AG04450 (cell line): ENCODE results near the gene MRC1. TPM values are rescaled to one million over a fixed set of nuclear protein-coding genes. Genes with fewer than 3 reads are reported as not detected.

Experiments
- CTCF ChIA-PET: fragments of 300-600, 350-600 bp; formaldehyde crosslinking; extraction: SDS; loops from one replicate; lab custom pipeline; 2022; ENCODE audit warnings: antibody characterized with exemption, inconsistent platforms; lab: Charles Lee
- POLR2A ChIA-PET: fragments of 350-600 bp; formaldehyde crosslinking; extraction: SDS; loops from one replicate; lab custom pipeline; 2021; ENCODE audit warnings: antibody characterized with exemption, inconsistent platforms; lab: Yijun Ruan, JAX
- DNase-seq: peaks from one replicate; pipeline ENCODE4 v3.0.0-alpha.2; 2011; ENCODE audit warnings: low read depth, low spot score
- H3K27ac ChIP-seq: one replicate; pipeline ENCODE4 v1.5.1; 2012; ENCODE audit warnings: low read depth, low read length, control low read depth
- H3K27me3 ChIP-seq: one replicate; pipeline ENCODE4 v1.6.0; 2012; ENCODE audit warnings: low read length; ENCODE audit not compliant: control insufficient read depth, insufficient read depth
- H3K4me3 ChIP-seq: 2 replicates; pipeline ENCODE4 v1.5.1; 2011; ENCODE audit warnings: mild to moderate bottlenecking, low read depth, low read length, control low read depth
- H3K9me3 ChIP-seq: 2 replicates; pipeline ENCODE4 v1.5.1; 2012; ENCODE audit warnings: low read length; ENCODE audit not compliant: control insufficient read depth, insufficient read depth
- polyA plus RNA-seq: library from polyadenylated mRNA; depleted of rRNA; stranded (reverse); fragments of >200 nt; gene quantifications from 2 replicates; pipeline ENCODE4 v1.2.3, GENCODE V29; 2011
- TF ChIP-seq, protein P1 (sequence below): IDR thresholded peaks from 2 replicates; pipeline ENCODE4 v1.5.1; 2011; ENCODE audit warnings: low read depth, low read length, control low read depth, inconsistent platforms

Gene MRC1
- polyA plus RNA-seq, 1 experiment: not detected

DNA sequence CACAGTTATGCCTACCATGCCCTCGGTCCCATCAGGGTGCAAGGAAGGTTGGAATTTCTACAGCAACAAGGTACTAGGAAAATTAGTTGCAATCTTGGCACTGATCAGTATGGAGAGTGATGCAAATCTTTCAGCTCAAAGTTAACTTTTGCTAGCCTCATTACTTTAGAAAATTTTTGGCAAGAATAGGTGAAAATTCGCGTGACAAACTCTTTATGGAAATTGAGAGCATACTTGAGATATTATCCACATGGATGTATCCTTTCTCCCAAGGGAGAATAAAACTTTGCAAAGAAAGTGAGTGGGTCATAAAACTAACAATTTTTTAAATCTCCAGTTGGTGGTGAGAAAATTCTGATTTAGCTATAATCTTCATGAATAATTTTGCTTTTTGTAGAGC, 71.5 kb downstream of the MRC1 start:
- ChIA-PET CTCF (no interaction called here), POLR2A (no interaction called here)
- Histone ChIP-seq H3K4me3 (no peak overlapping the region), H3K27ac (no peak overlapping the region), H3K27me3 (no peaks in the 10 kb centered on the region), H3K9me3 (no peaks in the 10 kb centered on the region; the same call in 1 of the 2 replicates)
- no peak for DNase-seq
- TF ChIP-seq, protein P1, sequence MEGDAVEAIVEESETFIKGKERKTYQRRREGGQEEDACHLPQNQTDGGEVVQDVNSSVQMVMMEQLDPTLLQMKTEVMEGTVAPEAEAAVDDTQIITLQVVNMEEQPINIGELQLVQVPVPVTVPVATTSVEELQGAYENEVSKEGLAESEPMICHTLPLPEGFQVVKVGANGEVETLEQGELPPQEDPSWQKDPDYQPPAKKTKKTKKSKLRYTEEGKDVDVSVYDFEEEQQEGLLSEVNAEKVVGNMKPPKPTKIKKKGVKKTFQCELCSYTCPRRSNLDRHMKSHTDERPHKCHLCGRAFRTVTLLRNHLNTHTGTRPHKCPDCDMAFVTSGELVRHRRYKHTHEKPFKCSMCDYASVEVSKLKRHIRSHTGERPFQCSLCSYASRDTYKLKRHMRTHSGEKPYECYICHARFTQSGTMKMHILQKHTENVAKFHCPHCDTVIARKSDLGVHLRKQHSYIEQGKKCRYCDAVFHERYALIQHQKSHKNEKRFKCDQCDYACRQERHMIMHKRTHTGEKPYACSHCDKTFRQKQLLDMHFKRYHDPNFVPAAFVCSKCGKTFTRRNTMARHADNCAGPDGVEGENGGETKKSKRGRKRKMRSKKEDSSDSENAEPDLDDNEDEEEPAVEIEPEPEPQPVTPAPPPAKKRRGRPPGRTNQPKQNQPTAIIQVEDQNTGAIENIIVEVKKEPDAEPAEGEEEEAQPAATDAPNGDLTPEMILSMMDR: no peak

DNA sequence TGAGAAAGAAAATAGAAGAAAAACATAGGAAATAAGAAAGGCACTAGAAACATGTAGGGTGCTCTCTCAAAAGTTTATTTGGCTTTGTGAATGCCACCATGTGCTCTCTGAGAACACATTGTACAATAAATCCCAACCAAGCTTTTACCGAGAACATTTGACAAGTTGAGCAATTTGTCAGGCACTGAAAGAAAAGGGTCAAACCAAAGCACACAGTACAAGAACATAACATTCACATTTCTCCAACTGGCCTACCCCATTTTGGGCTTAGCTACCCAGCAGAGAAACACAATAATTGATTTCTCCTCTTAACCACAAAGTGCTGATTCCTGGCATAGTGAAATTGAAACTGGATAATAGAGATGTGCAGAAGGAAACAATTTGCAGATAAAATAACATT, 73.4 kb downstream of the MRC1 start:
- no peaks in the 10 kb centered on the region; the same call in 1 of the 2 replicates for H3K9me3 ChIP-seq
- DNase-seq: no peak
- TF ChIP-seq, protein P1: no peak
- no peaks in the 10 kb centered on the region for H3K27me3 ChIP-seq
- H3K4me3 ChIP-seq: no peak overlapping the region
- no peak overlapping the region for H3K27ac ChIP-seq
- ChIA-PET CTCF (no interaction called here), POLR2A (no interaction called here)

DNA sequence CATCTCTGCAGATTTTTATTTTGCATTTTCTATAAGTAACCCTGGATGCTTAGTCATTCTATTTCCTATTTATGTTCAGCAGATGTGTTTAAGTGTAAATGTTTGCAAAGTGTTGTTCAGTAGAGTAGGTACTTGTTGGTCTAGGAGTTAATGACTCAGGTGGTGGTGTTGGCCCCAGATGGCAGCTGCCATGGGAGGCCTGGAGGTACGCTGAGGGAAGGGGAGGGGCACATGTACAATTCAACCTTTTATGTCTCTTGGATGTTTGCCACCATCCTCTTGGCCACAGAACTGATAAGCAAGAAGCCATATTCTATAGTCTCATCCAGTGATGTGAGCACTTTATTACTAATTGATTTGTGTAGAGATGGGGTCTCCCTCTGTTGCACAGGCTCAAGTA, 74.5 kb downstream of the MRC1 start:
- DNase-seq: no peak
- ChIA-PET POLR2A (no interaction called here), CTCF (no interaction called here)
- Histone ChIP-seq H3K9me3 (no peaks in the 10 kb centered on the region; the same call in 1 of the 2 replicates), H3K4me3 (no peak overlapping the region), H3K27me3 (no peaks in the 10 kb centered on the region), H3K27ac (no peak overlapping the region)
- TF ChIP-seq, protein P1: no peak

DNA sequence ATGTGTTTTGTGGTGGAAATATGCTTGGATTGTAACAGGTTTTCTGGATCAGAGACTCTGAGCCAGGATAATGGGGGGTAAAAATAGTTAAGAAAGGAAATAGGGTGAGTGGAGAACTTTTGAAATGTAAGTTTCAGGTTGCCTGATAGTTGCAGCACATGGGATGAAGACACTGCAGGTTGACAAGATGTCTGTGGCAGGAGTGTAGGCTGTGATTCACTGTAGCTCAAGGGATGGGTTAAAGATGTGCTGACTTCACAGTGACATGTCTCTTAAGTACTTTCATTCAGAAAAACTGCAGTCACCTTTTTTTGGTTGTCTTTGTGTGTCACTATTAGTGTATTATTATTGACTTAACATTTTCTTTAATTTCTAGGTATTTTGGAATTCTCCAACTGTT, 79.0 kb downstream of the MRC1 start:
- DNase-seq: no peak
- ChIA-PET CTCF (no interaction called here), POLR2A (no interaction called here)
- Histone ChIP-seq H3K4me3 (no peak overlapping the region), H3K27me3 (no peaks in the 10 kb centered on the region), H3K27ac (no peak overlapping the region), H3K9me3 (no peaks in the 10 kb centered on the region; the same call in 1 of the 2 replicates)
- TF ChIP-seq, protein P1: no peak

DNA sequence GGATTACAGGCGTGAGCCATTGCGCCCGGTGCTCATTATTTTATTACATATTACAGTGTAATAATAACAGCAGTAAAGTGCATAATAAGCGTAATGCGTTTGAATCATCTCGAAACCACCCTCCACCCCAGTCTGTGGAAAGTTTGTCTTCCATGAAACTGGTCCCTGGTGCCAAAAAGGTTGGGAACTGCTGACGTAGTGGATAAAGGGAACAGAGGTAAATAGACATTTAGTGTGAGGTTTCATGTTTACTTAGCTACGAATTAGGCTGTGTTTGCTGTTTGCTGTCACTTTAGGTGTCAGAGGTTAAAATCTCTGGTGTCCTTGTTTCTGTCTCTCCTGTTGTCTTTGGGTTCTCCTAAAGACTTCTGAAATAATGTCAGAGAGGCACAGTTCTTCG, 82.3 kb downstream of the MRC1 start:
- Histone ChIP-seq H3K27ac (no peak overlapping the region), H3K4me3 (no peak overlapping the region), H3K9me3 (no peaks in the 10 kb centered on the region), H3K27me3 (no peaks in the 10 kb centered on the region)
- ChIA-PET CTCF (no interaction called here), POLR2A (no interaction called here)
- DNase-seq: no peak
- TF ChIP-seq, protein P1: no peak
